ENCODE data around the gene MCC.
A peak's percentile ranks its signal among the peaks of the same experiment; 100 is the strongest.

MCC gene

DNA sequence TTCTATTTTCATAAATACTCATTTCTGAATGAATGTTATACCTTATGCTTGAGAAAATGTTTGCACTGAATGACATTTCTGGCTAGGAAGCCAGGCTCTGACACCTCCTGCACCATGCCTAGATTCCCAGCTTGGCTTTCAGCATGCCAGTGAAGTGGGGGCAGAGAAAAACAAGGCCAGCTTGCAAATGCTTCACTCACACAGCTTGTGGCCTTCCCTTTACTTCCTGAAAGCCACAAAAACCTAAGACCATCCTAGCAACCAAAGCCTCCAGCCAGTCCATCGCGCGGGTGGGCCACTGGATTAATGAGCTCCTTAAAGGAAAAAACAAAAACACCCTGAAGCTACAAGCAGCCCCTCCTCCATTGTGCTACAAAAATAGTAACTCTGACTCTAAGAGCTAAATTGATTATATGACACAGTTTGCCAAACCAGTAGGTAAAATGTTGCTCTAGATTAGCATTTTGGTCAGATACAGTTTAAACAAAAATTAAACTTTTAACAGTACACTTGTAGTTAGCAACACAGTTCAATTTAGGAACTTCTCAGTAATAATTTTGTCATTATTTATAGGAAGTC, 213.3 kb downstream of the MCC start:
- no peaks in the 10 kb centered on the region for H3K9me3 ChIP-seq (ENCODE audit: severe bottlenecking)
- TF ChIP-seq CTCF (IDR thresholded peaks at IDR 0.05; ENCODE audit: low read depth, low read length), result no peak
- no peaks in the 10 kb centered on the region for H3K27me3 ChIP-seq (ENCODE audit: insufficient read depth, low read depth, severe bottlenecking)
- no peak for DNase-seq
- no peak overlapping the region; the same call in none of the 2 replicates for H3K27ac ChIP-seq
- peaks cover 38% of the 10 kb centered on the region for H3K36me3 ChIP-seq
- H3K4me3 ChIP-seq (ENCODE audit: low read depth, low read length), result no peak overlapping the region

- H3K27me3 ChIP-seq (ENCODE audit: insufficient read depth, low read depth, severe bottlenecking), result no peaks in the 10 kb centered on the region
- no peak for DNase-seq
- no peak overlapping the region for H3K27ac ChIP-seq
- peaks cover 36% of the 10 kb centered on the region for H3K36me3 ChIP-seq
- no peak for TF ChIP-seq CTCF (IDR thresholded peaks at IDR 0.05; ENCODE audit: low read depth, low read length)
- no peak overlapping the region for H3K4me3 ChIP-seq (ENCODE audit: low read depth, low read length)
- no peaks in the 10 kb centered on the region for H3K9me3 ChIP-seq (ENCODE audit: severe bottlenecking)
These were observed 214.3 kb downstream of the MCC start for GRCh38 chr5:113273948-113274347.

GRCh38 chr5:113271745-113272454, 216.4 kb downstream of the MCC start:
- Histone ChIP-seq H3K36me3 (peaks cover 26% of the 10 kb centered on the region), H3K27me3 (ENCODE audit: insufficient read depth, low read depth, severe bottlenecking) (no peaks in the 10 kb centered on the region), H3K27ac (no peak overlapping the region; the same call in 1 of the 2 replicates), H3K4me3 (ENCODE audit: low read depth, low read length) (no peak overlapping the region), H3K9me3 (ENCODE audit: severe bottlenecking) (no peaks in the 10 kb centered on the region)
- DNase-seq, result no peak
- TF ChIP-seq CTCF (IDR thresholded peaks at IDR 0.05; ENCODE audit: low read depth, low read length), result no peak

DNA sequence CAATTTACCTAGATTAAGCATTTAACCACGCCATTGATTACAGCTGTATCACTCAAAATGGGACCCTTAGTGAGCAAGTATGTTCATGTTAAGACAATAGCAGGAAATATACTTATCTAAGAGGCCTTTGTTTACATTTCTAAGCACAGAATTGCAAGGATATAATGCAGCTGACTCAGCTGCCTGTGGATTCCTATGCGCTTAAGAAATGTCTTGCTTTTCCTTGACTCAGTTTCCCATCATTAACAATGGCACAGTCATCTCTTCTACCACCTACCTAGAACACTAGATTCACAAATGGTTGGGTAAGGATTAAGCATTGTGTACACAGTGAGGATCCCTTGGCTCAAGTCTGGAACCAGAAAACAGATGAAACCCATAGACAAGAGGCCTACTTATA, 217.2 kb downstream of the MCC start:
- no peaks in the 10 kb centered on the region for H3K27me3 ChIP-seq (ENCODE audit: insufficient read depth, low read depth, severe bottlenecking)
- TF ChIP-seq CTCF (IDR thresholded peaks at IDR 0.05; ENCODE audit: low read depth, low read length), result no peak

GRCh38 chr5:113270086-113270485, 218.2 kb downstream of the MCC start:
- no peak for TF ChIP-seq CTCF (IDR thresholded peaks at IDR 0.05; ENCODE audit: low read depth, low read length)
- peaks cover 27% of the 10 kb centered on the region for H3K36me3 ChIP-seq
- H3K9me3 ChIP-seq (ENCODE audit: severe bottlenecking), result no peaks in the 10 kb centered on the region
- H3K27me3 ChIP-seq (ENCODE audit: insufficient read depth, low read depth, severe bottlenecking), result no peaks in the 10 kb centered on the region
- no peak overlapping the region for H3K4me3 ChIP-seq (ENCODE audit: low read depth, low read length)
- H3K27ac ChIP-seq, result peak overlapping the region; percentile 52
- DNase-seq, result no peak

More for the DNA sequence above, 217.2 kb downstream of the MCC start:
- H3K4me3 ChIP-seq (ENCODE audit: low read depth, low read length), result no peak overlapping the region
- peak overlapping the region; percentile 17 for H3K27ac ChIP-seq
- DNase-seq, result no peak
- H3K9me3 ChIP-seq (ENCODE audit: severe bottlenecking), result no peaks in the 10 kb centered on the region
- peaks cover 26% of the 10 kb centered on the region for H3K36me3 ChIP-seq
